AG09319 (cell line): Measurements from ENCODE around the gene DDR2.
"Not testable (repeated sequence)": the region's sequence is repeated elsewhere in the genome, so short reads cannot be mapped to it uniquely, and the experiment has no call there.

Source experiments
- DNase-seq: peaks from one replicate; pipeline ENCODE4 v3.0.0-alpha.2; 2010; ENCODE audit warnings: low read depth; ENCODE audit errors: extremely low read depth
- CTCF ChIP-seq: IDR thresholded peaks from 2 replicates; pipeline ENCODE4 v1.5.1; 2011; ENCODE audit warnings: low read depth, mild to moderate bottlenecking, inconsistent platforms, low read length, moderate library complexity

DDR2 gene

GRCh38 chr1:162732566-162733335 is 100.5 kb downstream of the DDR2 start:
- TF ChIP-seq CTCF: no peak
- no peak for DNase-seq

GRCh38 chr1:162733336-162733590 is 101.0 kb downstream of the DDR2 start:
- no peak for DNase-seq

GRCh38 chr1:162734047-162734446 is 101.8 kb downstream of the DDR2 start:
- DNase-seq: no peak
- no peak for TF ChIP-seq CTCF

More at GRCh38 chr1:162733336-162733590, 101.0 kb downstream of the DDR2 start:
- no peak for TF ChIP-seq CTCF

- no peak for TF ChIP-seq CTCF
- no peak for DNase-seq
Observed at GRCh38 chr1:162736184-162736583, 103.9 kb downstream of the DDR2 start.

- no peak for TF ChIP-seq CTCF
- no peak for DNase-seq
Observed at GRCh38 chr1:162736633-162737067, 104.4 kb downstream of the DDR2 start.

GRCh38 chr1:162740755-162741154 is 108.5 kb downstream of the DDR2 start:
- DNase-seq: no peak
- TF ChIP-seq CTCF: no peak

GRCh38 chr1:162741574-162741973 is 109.3 kb downstream of the DDR2 start:
- no peak for DNase-seq
- no peak for TF ChIP-seq CTCF

- DNase-seq: not testable (repeated sequence)
Observed at GRCh38 chr1:162746264-162746942, 114.1 kb downstream of the DDR2 start.
